ENCODE results near the gene GNG14.

The GNG14 gene

GRCh38 chr19:12689581-12690216 is 1.9 kb downstream of the GNG14 start:
- Histone ChIP-seq H3K9ac (ENCODE audit: low read depth, low read length, poor library complexity, severe bottlenecking) (peak overlapping the region; percentile 87), H3K4me2 (ENCODE audit: low read depth, low read length, poor library complexity, severe bottlenecking) (peak overlapping the region; percentile 73), H3K36me3 (ENCODE audit: insufficient read depth, low read length) (no peaks in the 10 kb centered on the region), H4K20me1 (ENCODE audit: insufficient read depth, low read length, poor library complexity, severe bottlenecking) (no peaks in the 10 kb centered on the region), H3K9me3 (ENCODE audit: insufficient read depth, low read depth, low read length) (no peaks in the 10 kb centered on the region), H3K4me3 (ENCODE audit: low read length, poor library complexity, severe bottlenecking) (peak overlapping the region; percentile 76), H3K9me2 (replicated peaks; ENCODE audit: low read depth, low read length) (no peaks in the 10 kb centered on the region), H3K79me2 (ENCODE audit: insufficient read depth, low read length) (peaks cover 36% of the 10 kb centered on the region; the same call in 1 of the 2 replicates), H3K27me3 (ENCODE audit: insufficient read depth, low read length, poor library complexity, severe bottlenecking) (no peaks in the 10 kb centered on the region), H3K4me1 (ENCODE audit: insufficient read depth, low read length, poor library complexity, severe bottlenecking) (peaks cover 12% of the 10 kb centered on the region), H2AFZ (ENCODE audit: low read length) (peak overlapping the region; percentile 31; the same call in 1 of the 2 replicates), H3F3A (ENCODE audit: low read depth) (no peaks in the 10 kb centered on the region)
- TF ChIP-seq CTCF (conservative IDR thresholded peaks at IDR 0.05; ENCODE audit: low read length) (no peak), EZH2phosphoT487 (IDR thresholded peaks at IDR 0.05; ENCODE audit: borderline replicate concordance) (no peak)

- TF ChIP-seq CTCF (conservative IDR thresholded peaks at IDR 0.05; ENCODE audit: low read length) (no peak), EZH2phosphoT487 (IDR thresholded peaks at IDR 0.05; ENCODE audit: borderline replicate concordance) (no peak)
- Histone ChIP-seq H3K9me3 (ENCODE audit: insufficient read depth, low read depth, low read length) (no peaks in the 10 kb centered on the region), H3K4me3 (ENCODE audit: low read length, poor library complexity, severe bottlenecking) (no peak overlapping the region), H3K4me1 (ENCODE audit: insufficient read depth, low read length, poor library complexity, severe bottlenecking) (peaks cover 20% of the 10 kb centered on the region), H3K9me2 (replicated peaks; ENCODE audit: low read depth, low read length) (no peaks in the 10 kb centered on the region), H2AFZ (ENCODE audit: low read length) (no peak overlapping the region), H3K4me2 (ENCODE audit: low read depth, low read length, poor library complexity, severe bottlenecking) (no peak overlapping the region), H4K20me1 (ENCODE audit: insufficient read depth, low read length, poor library complexity, severe bottlenecking) (no peaks in the 10 kb centered on the region), H3K79me2 (ENCODE audit: insufficient read depth, low read length) (peaks cover 34% of the 10 kb centered on the region; the same call in 1 of the 2 replicates), H3K9ac (ENCODE audit: low read depth, low read length, poor library complexity, severe bottlenecking) (no peak overlapping the region), H3K27me3 (ENCODE audit: insufficient read depth, low read length, poor library complexity, severe bottlenecking) (no peaks in the 10 kb centered on the region), H3F3A (ENCODE audit: low read depth) (0 out of 2 replicates have a peak, but pooled peaks cover 2% of the 10 kb centered on the region), H3K36me3 (ENCODE audit: insufficient read depth, low read length) (no peaks in the 10 kb centered on the region)
Measured at GRCh38 chr19:12692960-12693359, 5.2 kb downstream of the GNG14 start.

GRCh38 chr19:12694641-12695040 is 6.8 kb downstream of the GNG14 start:
- H3K4me2 ChIP-seq (ENCODE audit: low read depth, low read length, poor library complexity, severe bottlenecking), result peak overlapping the region; percentile 81
- no peak overlapping the region for H3K9ac ChIP-seq (ENCODE audit: low read depth, low read length, poor library complexity, severe bottlenecking)
- TF ChIP-seq CTCF (conservative IDR thresholded peaks at IDR 0.05; ENCODE audit: low read length) (no peak), EZH2phosphoT487 (IDR thresholded peaks at IDR 0.05; ENCODE audit: borderline replicate concordance) (no peak)

More at GRCh38 chr19:12694641-12695040, 6.8 kb downstream of the GNG14 start:
- H3F3A ChIP-seq (ENCODE audit: low read depth), result 0 out of 2 replicates have a peak, but pooled peaks cover 2% of the 10 kb centered on the region
- H2AFZ ChIP-seq (ENCODE audit: low read length), result no peak overlapping the region
- no peaks in the 10 kb centered on the region for H3K36me3 ChIP-seq (ENCODE audit: insufficient read depth, low read length)
- H3K9me3 ChIP-seq (ENCODE audit: insufficient read depth, low read depth, low read length), result no peaks in the 10 kb centered on the region
- H3K9me2 ChIP-seq (replicated peaks; ENCODE audit: low read depth, low read length), result no peaks in the 10 kb centered on the region
- H4K20me1 ChIP-seq (ENCODE audit: insufficient read depth, low read length, poor library complexity, severe bottlenecking), result no peaks in the 10 kb centered on the region
- no peak overlapping the region for H3K4me3 ChIP-seq (ENCODE audit: low read length, poor library complexity, severe bottlenecking)
- H3K79me2 ChIP-seq (ENCODE audit: insufficient read depth, low read length), result peaks cover 19% of the 10 kb centered on the region; the same call in 1 of the 2 replicates
- no peaks in the 10 kb centered on the region for H3K27me3 ChIP-seq (ENCODE audit: insufficient read depth, low read length, poor library complexity, severe bottlenecking)
- peaks cover 11% of the 10 kb centered on the region for H3K4me1 ChIP-seq (ENCODE audit: insufficient read depth, low read length, poor library complexity, severe bottlenecking)
